NCI-H187 treated with DMSO at 0.1 percent for 48 hours (cell line): ENCODE data around the gene CCNI.
"Not testable (repeated sequence)": the region's sequence is repeated elsewhere in the genome, so short reads cannot be mapped to it uniquely, and the experiment has no call there.

Experiments
- DNase-seq: peaks from one replicate; lab custom pipeline; 2025; lab: John Stamatoyannopoulos, UW

CCNI gene, protein sequence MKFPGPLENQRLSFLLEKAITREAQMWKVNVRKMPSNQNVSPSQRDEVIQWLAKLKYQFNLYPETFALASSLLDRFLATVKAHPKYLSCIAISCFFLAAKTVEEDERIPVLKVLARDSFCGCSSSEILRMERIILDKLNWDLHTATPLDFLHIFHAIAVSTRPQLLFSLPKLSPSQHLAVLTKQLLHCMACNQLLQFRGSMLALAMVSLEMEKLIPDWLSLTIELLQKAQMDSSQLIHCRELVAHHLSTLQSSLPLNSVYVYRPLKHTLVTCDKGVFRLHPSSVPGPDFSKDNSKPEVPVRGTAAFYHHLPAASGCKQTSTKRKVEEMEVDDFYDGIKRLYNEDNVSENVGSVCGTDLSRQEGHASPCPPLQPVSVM

DNA sequence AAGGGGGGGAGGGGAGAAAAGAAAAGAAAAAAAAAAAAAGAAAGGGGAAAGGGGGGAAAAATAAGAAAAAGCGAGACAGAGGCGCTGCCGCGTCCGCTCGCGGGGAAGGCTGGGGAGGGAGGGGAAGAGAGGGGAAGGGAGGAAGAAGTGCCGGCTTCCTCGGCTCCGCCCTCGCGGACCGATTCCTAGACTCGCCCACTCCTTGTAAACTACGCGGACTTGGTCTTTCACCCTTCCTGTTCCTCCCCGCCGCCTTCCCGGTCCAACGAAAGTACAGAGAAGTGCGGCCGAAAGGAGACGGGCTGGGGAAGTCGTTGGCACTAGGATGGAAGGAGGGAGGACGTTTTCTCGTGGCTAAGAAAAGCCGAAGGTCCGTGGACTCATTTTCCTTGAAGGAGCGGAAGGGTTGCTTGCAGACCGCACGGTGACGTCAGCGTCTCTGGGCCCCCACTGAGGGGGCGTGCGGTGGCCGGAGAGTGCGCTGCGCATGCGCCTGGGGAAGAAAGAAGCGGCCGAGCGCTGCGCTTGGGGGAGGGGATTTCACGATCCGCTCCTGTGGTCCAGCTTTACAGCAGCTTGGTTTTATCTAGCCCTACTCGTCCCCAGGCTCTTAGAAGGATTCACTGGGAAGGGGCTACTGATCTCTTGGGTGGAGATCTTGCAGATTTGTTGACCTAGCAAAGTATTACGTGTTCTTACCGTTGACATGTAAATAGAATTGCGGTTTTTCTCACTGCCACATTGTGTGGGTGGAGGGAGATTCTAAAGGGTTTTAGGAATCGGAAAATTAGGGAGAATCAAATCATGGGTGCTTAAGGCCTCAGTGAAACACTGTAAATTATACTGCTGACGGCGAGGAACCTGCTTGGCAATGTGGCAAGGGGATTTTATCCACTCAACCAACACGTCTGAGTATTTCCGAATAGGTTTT is at the start of gene CCNI:
Gene CCNI (minus strand): TSS at position 121 of the 931 bp plus-strand sequence. CDS start 9,627 bp downstream, outside the sequence.
- DNase-seq = peak; percentile 87

DNA sequence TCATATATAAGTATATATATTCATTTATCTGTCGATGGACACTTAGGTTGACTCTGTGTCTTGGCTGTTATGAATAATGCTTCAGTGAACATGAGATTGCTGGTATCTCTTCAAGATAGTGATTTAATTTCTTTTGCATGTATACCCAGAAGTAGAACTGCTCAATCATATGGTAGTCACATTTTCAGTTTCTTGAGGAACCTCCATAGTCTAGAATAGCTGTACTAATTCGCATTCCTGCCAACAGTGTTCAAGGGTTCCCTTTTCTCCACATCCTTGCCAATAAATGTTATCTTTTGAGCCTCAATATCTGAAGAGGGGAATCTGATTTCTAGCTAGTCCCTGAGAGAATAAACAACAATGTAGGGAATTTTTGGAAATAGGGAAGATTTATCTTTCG is 48.8 kb upstream of the CCNI start:
- no peak for DNase-seq

DNA sequence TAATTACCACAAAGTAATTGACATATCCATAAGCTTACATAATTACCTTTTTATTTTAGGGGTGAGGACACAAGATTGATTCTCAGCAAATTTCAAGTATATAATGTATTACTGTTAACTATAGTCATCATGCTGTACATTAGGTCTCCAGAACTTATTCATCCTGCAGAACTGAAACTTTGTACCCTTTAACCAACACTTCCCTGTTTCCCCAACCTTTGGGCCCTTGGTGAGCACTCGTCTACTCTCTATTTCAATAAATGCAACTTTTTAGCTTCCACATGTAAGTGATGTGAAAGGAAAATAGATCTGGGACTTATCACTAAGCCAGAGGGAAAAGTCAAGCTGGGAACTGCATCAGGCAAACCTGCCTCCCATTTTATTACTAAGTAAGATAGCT is 47.6 kb upstream of the CCNI start:
- DNase-seq = no peak

DNA sequence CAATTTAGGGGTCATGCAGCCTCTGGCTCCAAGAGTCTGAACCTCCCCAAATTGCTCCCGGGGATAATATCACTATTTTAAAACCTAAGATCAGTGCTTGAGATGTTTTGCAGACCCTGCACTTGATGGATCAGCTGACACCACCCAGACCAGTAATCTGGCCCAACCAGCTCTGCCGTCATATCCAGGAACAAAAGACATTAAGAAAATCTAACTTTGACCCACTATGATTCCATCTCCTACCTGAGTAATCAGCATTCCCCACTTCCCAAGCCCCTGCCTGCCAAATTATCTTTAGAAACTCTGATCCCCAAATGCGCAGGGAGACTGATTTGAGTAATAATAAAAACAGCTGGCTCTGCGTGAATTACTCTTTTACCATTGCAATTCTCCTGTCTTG is 46.9 kb upstream of the CCNI start:
- DNase-seq = no peak

DNA sequence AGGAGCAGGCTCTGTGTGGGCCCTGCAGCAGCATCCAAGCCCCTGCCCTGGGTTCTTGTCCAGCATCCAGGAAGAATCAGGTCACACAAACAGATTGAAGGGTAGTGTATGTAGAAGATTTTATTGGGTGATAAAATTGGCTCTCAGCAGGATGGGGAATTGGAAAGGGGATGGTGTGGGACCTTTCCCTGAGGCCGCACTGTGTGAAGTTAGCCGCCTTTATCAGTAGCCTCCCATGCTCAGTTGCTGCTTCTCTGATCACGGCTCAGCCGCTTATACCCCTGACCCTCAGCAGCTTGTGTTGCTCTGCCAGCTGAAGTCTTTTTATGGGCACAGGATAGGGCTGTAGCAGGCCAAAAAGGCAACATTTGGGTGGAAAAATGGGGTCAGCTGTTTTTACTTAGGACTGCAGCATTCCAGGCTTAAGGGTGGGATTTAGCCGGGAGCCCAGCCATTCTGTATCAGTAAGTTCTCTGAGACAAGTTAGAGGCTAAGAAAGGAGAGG is 46.0 kb upstream of the CCNI start:
- no peak for DNase-seq

DNA sequence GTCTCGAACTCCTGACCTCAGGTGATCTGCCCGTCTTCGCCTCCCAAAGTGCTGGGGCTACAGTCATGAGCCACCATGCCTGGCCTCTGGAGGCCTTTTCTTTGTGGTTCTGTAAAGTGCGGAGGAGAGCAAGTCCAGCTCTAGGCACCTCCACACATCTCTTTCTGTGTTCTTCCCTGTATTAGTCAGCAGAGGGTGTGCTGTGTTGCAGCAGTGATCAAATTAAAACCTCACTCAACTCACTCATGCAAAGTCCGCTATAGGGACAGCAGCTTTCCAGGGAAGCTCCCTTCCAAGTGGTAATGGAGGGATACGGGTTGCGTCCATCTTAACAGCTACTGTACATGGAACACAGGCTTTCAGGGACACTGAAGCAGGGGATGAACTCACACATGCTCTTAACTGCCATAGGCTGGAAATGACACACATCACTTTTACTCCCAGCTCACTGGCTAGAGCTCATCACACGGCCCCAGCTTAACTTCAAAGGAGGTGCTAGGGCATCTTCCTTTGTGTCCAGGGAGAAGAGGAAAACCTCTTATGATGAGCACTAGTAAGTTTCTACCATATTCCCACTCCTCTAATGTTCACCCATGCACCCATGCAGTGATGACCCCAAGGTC is 45.2 kb upstream of the CCNI start:
- DNase-seq = no peak

DNA sequence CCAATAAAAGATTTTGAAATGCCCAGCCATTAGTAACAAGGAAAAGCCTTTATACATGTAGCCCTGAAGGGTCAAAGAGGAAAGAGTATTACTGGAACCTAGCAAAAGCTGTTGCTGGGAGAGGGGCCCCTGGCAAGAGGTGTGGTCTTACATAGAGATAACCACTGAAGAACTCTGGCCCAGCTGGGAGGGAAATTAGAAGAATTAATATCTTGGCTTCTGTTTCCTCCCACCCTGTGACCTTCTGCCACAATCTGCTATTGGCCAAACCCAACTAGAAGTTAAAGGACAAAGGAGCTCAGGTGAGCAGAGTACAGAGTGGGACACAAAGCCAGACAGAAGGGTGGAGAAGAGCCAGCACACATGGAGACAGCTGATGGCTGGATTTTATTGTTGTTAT is 41.9 kb upstream of the CCNI start:
- DNase-seq = no peak

DNA sequence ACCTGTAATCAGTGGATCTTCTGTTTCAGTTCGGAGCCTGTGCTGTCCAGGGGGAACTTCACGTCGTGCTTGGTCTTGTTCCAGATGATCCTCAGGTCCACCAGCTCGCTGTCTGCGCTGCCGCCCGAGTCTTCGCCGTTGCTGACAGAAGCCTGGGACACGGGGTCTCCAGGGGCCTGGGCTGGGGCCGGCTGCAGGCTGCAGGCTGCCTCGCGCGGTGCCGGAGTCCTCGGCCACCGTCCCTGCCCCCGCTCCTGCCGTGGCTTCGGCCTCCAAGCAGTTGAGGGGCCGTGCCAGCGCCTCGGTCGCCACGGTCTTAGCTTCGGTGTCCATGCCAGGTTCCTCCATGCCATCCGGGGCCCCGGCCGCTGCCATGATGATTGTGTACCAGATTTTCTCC is 37.3 kb upstream of the CCNI start:
- DNase-seq = no peak

DNA sequence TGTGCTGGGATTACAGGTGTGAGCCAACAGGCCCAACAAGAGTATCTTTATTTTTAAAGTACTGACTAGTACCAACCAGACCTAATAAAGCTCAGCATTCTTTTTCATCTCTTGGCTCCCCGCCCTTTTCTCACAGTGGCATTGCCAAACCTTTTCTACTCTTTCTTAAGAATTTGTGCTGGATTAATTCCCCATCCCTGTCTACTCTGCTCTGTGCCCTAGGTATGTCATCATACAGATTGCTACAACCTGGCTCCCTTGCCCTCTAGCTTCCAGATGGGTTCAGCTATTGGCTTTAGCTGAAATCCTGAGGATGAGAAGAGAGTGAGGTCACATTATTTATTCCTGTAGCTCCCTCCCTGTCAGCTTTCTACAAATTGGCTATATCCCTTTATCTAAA is 34.9 kb upstream of the CCNI start:
- no peak for DNase-seq

DNA sequence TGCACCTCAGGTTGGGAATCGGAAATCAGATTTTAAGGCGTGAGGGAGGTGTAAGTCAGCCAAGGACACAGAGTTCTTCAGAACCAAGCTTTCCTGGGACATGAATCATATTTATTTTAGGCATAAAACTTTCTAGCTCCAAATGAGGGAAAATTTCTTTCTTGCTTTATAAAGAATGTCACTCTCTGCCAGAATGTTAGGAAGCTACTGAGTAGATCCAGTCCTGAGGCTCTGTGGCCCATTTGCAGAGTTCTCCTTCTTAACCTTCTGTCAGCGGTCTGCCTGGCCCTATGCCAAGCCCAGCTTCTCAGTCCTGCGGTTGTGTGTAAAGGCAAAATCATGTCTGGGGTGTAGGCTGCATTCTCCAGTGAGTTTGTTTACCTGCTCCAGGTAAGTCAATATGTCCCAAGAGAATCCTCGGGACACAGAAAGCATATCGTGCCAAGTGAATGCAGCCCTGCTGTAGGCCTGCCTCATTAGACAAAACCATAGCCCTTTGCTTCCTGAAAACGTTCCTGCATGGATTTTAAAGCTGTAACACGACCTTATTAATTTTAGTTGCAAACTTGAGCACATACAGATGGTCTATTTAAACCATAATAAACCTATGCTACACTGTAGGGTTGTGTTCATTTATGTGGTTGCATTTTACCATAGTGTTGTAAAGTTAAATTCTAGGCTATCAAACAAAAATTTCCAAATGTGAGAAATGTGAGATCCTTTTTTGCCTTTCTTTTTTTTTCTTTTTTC is 29.2 kb upstream of the CCNI start:
- DNase-seq = peak; percentile 89

DNA sequence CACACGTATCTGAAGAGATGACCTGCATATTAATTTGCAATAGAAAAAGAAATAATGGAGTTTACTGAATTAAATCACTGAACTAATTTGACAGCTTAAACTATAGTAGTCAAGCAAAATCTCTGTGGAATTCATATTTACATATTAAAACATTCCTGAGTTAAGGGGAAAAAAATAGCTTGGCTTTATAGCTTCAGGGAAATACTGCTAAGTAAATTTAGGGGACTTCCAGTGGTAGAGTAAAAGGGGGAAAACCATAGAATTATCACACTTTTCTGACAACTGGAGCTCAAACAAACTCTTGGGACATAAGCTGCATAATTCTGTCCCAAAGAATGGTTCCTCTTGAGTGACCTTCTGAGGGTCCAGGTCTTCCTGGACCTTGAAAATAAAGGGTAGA is 28.6 kb upstream of the CCNI start:
- no peak for DNase-seq

DNA sequence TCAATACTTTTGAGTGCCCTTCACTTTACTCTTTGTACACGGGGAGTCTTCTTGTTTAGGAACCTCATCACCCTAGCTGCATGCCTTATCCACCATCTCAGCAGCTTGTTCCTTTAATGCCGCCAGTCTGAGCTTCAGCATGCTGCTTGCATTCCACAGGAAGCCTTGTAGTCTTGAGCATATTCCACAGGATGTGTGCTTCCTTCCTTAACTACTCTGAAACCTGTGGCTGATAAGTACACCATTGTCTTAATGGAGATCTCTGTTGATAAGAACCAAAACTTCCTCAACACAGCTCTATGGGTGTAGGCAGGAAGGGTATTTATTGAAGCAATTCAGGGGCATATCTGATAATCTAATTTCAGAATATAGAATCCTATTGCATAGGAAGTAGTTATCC is 24.4 kb upstream of the CCNI start:
- DNase-seq = no peak

DNA sequence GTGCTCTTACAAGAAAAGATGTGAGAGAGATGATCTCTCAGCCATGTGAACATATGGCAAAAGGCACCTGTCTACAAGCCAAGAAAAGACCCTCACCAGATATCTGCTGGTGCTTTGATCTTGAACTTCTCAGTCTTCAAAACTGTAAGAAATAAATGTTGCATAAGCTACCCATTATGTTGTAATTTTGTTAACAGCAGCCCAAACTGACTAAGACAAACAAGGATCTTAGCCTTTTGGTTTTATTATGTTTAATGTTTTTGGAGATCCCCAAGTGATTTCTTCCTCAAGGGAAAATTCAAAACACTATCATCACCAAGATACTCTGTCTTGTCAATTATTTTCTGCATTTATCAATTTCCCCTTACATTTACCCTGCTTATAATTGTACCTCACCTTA is 21.8 kb upstream of the CCNI start:
- no peak for DNase-seq

DNA sequence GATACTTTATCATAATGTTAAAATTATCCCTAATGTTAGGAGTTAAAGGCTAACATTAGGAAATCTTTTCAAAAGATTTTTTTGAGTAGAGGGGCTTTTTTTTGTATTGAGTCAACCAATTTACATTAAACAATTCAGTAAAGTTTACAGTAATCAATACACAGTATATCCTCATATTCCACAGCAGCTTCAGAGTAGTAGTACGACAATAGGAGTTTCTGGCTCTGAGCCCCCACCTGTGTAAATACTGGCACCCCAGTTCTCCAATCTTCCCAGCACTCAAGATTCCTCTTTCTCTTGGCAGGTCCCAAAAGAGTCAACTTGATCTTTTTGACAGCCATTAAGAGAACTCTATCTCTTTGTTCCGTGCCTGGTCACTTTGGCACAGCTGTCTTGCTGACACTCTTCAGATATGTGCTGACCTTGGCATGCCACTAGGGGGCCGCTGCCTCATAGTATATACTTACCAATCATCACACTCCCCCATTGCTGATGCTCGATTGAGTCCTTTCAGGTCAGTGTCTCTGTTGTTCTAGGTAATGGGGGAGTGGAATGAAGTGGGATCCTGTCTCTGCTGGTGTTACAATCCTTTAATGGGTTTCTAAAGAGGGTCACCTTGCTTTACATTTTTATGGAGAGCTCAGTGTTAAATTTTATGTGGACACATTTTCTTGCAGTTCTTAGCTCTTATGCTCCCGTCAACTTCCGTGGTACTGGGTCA is 19.5 kb upstream of the CCNI start:
- DNase-seq = peak; percentile 47

DNA sequence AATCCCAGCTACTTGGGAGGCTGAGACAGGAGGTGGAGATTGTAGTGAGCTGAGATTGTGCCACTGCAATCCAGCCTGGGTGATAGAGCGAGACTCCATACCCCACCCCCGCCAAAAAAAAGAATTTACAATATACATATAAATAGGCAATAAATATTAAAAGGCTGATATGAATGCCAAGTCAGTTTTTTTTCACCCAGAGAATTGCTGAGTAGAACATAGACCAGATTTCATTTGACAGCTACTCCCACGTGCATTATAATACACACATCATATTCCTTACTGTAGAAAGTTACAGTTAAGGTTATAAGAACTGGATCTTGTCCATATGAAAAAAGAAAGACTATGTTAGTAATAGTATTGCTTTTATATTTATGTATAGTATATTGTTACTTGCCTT is 18.7 kb upstream of the CCNI start:
- DNase-seq = no peak

DNA sequence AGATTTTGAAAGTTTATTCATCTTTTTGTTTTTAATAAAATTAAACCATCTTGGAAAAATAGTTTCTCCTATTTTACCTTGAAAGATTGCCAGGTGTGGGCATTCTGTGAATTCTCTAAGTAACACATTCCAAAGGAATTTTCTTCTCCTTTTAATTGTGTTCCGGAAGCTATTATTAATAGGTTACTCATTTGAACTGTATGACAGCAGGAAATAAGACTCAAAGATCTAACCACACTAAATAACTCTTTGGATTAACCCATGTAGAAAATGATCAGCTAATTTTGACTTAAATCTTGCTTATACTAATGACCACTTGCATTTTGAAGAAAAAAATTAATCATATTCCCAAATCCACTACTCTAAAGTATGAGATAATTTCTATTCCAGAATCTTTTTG is 17.6 kb upstream of the CCNI start:
- DNase-seq = no peak

DNA sequence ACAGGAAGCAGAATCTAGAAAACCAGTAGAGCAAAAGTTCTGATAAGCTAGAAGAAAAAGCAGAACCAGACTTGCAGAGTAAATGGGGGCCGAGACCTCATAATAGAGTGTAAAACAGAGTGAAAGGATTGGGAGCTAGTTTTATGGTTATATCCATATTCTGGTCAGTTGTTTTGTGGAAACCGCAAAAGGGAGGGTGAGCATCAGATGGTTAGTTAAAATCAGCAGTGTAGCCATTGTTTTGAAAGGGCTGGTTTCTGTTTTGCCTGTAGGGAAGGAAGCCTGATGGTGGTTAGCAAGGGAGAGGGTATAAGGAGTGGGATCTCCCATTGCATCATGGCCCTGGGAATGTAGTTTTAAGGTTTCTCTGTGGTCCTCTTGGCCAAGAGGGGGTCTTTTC is 17.2 kb upstream of the CCNI start:
- DNase-seq = no peak

DNA sequence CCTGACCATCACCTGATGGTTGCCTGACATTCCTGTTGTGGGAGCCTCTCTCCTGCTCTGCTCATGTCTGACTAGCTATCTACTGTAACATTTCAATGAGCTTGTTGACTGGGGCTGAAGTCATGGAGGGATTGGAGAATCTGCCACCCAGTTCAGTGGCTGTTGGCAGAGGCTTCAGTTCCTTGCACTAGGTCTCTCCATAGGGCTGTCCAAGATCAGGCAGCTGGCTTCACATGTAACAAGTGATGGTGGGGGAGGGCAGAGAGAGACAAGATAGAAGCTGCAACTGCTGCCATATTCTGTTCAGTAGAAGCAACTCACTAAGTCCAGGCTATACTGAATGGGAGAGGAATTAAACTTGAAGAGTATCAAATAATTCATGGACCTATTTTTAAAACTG is 14.1 kb upstream of the CCNI start:
- DNase-seq = no peak

DNA sequence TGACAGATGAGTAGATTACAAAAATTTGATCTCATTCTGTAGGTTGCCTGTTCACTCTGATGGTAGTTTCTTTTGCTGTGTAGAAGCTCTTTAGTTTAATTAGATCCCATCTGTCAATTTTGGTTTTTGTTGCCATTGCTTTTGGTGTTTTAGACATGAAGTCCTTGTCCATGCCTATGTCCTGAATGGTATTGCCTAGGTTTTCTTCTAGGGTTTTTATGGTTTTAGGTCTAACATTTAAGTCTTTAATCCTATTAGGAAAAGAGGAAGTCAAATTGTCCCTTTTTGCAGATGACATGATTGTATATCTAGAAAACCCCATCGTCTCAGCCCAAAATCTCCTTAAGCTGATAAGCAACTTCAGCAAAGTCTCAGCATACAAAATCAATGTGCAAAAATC is 11.2 kb upstream of the CCNI start:
- not testable (repeated sequence) for DNase-seq

DNA sequence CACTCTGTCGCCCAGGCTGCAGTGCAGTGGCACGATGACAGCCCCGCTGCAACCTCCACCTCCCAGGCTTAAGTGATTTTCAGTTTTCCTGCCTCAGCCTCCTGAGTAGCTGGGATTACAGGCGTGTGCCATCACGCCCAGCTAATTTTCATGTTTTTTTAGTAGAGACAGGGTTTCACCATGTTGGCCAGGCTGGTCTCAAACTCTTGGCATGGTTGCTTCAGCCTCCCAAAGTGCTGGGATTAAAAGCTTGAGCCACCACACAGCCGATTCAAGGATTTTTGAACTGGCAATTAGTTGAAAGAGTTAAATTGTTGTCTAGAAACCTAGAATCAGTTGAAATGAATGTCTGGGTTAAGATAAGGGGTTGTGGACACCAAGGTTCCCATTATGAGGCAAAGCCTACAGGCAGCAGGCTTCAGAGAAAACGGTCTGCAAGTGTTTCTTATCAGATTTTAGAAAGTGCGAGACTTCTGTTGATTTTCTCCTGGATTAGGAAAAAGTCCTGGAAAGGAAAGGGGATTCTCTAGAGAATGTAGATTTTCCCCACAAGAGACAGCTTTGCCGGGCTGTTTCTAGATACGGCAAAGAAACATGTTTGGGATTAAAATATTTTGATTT is 8.3 kb upstream of the CCNI start:
- no peak for DNase-seq
